Keratinocyte (primary cell): ENCODE results near the gene GZMB.

ENCODE experiments used
- CTCF ChIP-seq, 3 experiments: IDR thresholded peaks in 1 of 3; conservative IDR thresholded peaks in 1 of 3; optimal IDR thresholded peaks in 1 of 3; 2 replicates in 2 of 3; 3 replicates in 1 of 3; pipeline versions ENCODE3 to v1.5.1; 2011; ENCODE audit warnings: low read length in 3 of 3, mild to moderate bottlenecking in 3 of 3, moderate library complexity in 2 of 3, control low read depth in 1 of 3, inconsistent platforms in 1 of 3; ENCODE audit not compliant: insufficient read depth in 2 of 3; ENCODE audit errors: extremely low read depth in 1 of 3
- EZH2 ChIP-seq: IDR thresholded peaks from one replicate; pipeline ENCODE4 v1.6.1; 2012; ENCODE audit warnings: inconsistent platforms, mild to moderate bottlenecking, low read length, moderate library complexity

GRCh38 chr14:24607635-24608514, 26.1 kb downstream of the GZMB start:
- TF ChIP-seq CTCF (optimal IDR thresholded peaks at IDR 0.05 in 1 of 3, IDR thresholded peaks at IDR 0.05 in 1 of 3, conservative IDR thresholded peaks at IDR 0.05 in 1 of 3; ENCODE audit: extremely low read depth in 1 of 3, insufficient read depth in 2 of 3, low read length in 3 of 3) (no peak), EZH2 (no peak)
